HEK293 (cell line): ENCODE measurements around the gene SFRP5.
A peak's percentile ranks its signal among the peaks of the same experiment; 100 is the strongest.

Source experiments
- BCL11A ChIP-seq: fragments of 450-650 bp; formaldehyde crosslinking; IDR thresholded peaks from 2 replicates; pipeline ENCODE4 v1.5.1; 2016; ENCODE audit warnings: low read depth, missing biosample characterization, missing genetic modification characterization
- KLF17 ChIP-seq: fragments of 450-650 bp; formaldehyde crosslinking; IDR thresholded peaks from 2 replicates; pipeline ENCODE4 v1.5.1; 2016; ENCODE audit warnings: missing biosample characterization, missing genetic modification characterization
- PRDM10 ChIP-seq: fragments of 450-650 bp; formaldehyde crosslinking; IDR thresholded peaks from 2 replicates; pipeline ENCODE4 v1.5.1; 2016; ENCODE audit warnings: missing biosample characterization, missing genetic modification characterization
- PRDM6 ChIP-seq: fragments of 450-650 bp; formaldehyde crosslinking; IDR thresholded peaks from 2 replicates; pipeline ENCODE4 v1.5.1; 2017; ENCODE audit warnings: missing biosample characterization, missing genetic modification characterization
- ZBTB11 ChIP-seq: fragments of 450-650 bp; formaldehyde crosslinking; conservative IDR thresholded peaks from 2 replicates; pipeline ENCODE4 v1.5.1; 2016; ENCODE audit warnings: low read depth, missing biosample characterization, missing genetic modification characterization
- ZBTB20 ChIP-seq: fragments of 450-650 bp; formaldehyde crosslinking; IDR thresholded peaks from 2 replicates; pipeline ENCODE4 v1.5.1; 2016; ENCODE audit warnings: missing biosample characterization, missing genetic modification characterization
- ZNF157 ChIP-seq: fragments of 450-650 bp; formaldehyde crosslinking; IDR thresholded peaks from 2 replicates; pipeline ENCODE4 v1.5.1; 2016; ENCODE audit warnings: missing biosample characterization, missing genetic modification characterization
- ZNF2 ChIP-seq: fragments of 450-650 bp; formaldehyde crosslinking; IDR thresholded peaks from 2 replicates; pipeline ENCODE4 v1.5.1; 2016; ENCODE audit warnings: missing biosample characterization, missing genetic modification characterization
- ZNF24 ChIP-seq: fragments of 450-650 bp; formaldehyde crosslinking; IDR thresholded peaks from 2 replicates; pipeline ENCODE4 v1.5.1; 2016; ENCODE audit warnings: missing biosample characterization, missing genetic modification characterization
- ZNF335 ChIP-seq: fragments of 450-650 bp; formaldehyde crosslinking; conservative IDR thresholded peaks from 2 replicates; pipeline ENCODE4 v1.5.1; 2016; ENCODE audit warnings: missing biosample characterization, missing genetic modification characterization
- ZNF423 ChIP-seq: fragments of 450-650 bp; formaldehyde crosslinking; IDR thresholded peaks from 2 replicates; pipeline ENCODE4 v1.5.1; 2016; ENCODE audit warnings: missing biosample characterization, missing genetic modification characterization
- ZNF670 ChIP-seq: fragments of 450-650 bp; formaldehyde crosslinking; IDR thresholded peaks from 2 replicates; pipeline ENCODE4 v1.5.1; 2016; ENCODE audit warnings: missing biosample characterization, missing genetic modification characterization, low read depth
- ZNF677 ChIP-seq: fragments of 450-650 bp; IDR thresholded peaks from 2 replicates; pipeline ENCODE4 v1.5.0; 2018; ENCODE audit warnings: missing biosample characterization, mild to moderate bottlenecking, missing genetic modification characterization, moderate library complexity
- ZNF830 ChIP-seq: fragments of 450-650 bp; IDR thresholded peaks from 2 replicates; pipeline ENCODE4 v1.5.0; 2018; ENCODE audit warnings: missing biosample characterization, missing genetic modification characterization, low read depth, mild to moderate bottlenecking, moderate library complexity
- ZNF837 ChIP-seq: fragments of 450-650 bp; formaldehyde crosslinking; IDR thresholded peaks from 2 replicates; pipeline ENCODE4 v1.5.1; 2016; ENCODE audit warnings: missing biosample characterization, missing genetic modification characterization
- ZSCAN30 ChIP-seq: fragments of 450-650 bp; IDR thresholded peaks from 2 replicates; pipeline ENCODE4 v1.5.1; 2018; ENCODE audit warnings: missing biosample characterization, mild to moderate bottlenecking, missing genetic modification characterization, moderate library complexity
- ZXDB ChIP-seq: fragments of 450-650 bp; formaldehyde crosslinking; IDR thresholded peaks from 2 replicates; pipeline ENCODE4 v1.5.1; 2016; ENCODE audit warnings: missing biosample characterization, missing genetic modification characterization
- TF ChIP-seq, protein P1 (sequence below): fragments of 450-650 bp; formaldehyde crosslinking; IDR thresholded peaks from 2 replicates; pipeline ENCODE4 v1.5.1; 2016; ENCODE audit warnings: missing biosample characterization, missing genetic modification characterization
- TF ChIP-seq, protein P2 (sequence below): fragments of 450-650 bp; formaldehyde crosslinking; IDR thresholded peaks from 2 replicates; pipeline ENCODE4 v1.5.1; 2016; ENCODE audit warnings: missing biosample characterization, missing genetic modification characterization
- TF ChIP-seq, protein P3 (sequence below): fragments of 450-650 bp; formaldehyde crosslinking; IDR thresholded peaks from 2 replicates; pipeline ENCODE4 v1.5.1; 2016; ENCODE audit warnings: missing biosample characterization, missing genetic modification characterization, low read depth

Gene SFRP5

DNA sequence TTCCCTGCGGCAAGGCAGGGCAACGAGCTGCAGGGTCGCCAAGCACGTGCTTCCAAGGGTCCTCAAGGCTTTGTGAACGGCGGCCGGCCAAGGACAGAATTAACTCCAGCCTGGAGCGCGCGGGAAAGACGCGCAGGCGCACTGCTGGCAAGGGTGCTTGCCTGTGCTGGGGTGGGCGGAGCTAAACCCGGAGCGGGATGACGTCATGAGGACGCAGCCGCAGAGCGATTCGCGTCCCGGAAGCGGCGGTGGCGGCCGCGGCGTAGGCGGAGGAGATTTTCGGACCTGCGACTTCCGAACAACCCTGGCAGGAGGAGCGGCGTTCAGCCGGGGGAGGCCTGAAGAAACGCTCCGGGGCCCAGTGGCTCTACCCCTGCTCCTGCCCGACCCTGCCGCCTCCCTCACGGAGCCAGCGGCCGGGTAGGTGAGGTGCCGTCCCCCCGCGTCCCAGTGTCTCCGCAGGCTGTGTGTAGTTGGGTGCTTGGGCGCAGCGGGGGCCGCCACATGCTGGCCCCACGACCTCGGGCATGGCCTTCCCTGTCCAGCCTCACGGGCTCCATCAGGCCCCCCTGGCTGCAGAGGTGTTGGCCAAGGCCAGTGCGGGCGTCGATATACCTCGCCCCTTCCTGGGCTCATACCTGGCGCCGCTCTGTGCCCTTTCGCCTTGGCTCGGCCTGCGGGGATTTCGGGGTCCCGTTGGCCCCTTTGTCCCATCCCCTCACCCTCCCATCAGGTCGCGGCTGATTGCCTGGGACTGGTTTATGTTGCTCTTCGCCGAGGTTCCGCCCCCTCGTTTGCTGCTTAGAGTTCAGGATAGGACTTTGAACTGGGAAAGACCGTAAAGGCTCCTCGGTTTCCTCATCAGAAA, 34.7 kb downstream of the SFRP5 start, which contains the start of gene ZFYVE27 (continued):
- TF ChIP-seq, protein P1, sequence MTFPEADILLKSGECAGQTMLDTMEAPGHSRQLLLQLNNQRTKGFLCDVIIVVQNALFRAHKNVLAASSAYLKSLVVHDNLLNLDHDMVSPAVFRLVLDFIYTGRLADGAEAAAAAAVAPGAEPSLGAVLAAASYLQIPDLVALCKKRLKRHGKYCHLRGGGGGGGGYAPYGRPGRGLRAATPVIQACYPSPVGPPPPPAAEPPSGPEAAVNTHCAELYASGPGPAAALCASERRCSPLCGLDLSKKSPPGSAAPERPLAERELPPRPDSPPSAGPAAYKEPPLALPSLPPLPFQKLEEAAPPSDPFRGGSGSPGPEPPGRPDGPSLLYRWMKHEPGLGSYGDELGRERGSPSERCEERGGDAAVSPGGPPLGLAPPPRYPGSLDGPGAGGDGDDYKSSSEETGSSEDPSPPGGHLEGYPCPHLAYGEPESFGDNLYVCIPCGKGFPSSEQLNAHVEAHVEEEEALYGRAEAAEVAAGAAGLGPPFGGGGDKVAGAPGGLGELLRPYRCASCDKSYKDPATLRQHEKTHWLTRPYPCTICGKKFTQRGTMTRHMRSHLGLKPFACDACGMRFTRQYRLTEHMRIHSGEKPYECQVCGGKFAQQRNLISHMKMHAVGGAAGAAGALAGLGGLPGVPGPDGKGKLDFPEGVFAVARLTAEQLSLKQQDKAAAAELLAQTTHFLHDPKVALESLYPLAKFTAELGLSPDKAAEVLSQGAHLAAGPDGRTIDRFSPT (tag by site-specific recombination): peak; percentile 50; the same call in 1 of the 2 replicates
- no peak for TF ChIP-seq ZNF670 (tag by site-specific recombination)
- TF ChIP-seq, protein P2, sequence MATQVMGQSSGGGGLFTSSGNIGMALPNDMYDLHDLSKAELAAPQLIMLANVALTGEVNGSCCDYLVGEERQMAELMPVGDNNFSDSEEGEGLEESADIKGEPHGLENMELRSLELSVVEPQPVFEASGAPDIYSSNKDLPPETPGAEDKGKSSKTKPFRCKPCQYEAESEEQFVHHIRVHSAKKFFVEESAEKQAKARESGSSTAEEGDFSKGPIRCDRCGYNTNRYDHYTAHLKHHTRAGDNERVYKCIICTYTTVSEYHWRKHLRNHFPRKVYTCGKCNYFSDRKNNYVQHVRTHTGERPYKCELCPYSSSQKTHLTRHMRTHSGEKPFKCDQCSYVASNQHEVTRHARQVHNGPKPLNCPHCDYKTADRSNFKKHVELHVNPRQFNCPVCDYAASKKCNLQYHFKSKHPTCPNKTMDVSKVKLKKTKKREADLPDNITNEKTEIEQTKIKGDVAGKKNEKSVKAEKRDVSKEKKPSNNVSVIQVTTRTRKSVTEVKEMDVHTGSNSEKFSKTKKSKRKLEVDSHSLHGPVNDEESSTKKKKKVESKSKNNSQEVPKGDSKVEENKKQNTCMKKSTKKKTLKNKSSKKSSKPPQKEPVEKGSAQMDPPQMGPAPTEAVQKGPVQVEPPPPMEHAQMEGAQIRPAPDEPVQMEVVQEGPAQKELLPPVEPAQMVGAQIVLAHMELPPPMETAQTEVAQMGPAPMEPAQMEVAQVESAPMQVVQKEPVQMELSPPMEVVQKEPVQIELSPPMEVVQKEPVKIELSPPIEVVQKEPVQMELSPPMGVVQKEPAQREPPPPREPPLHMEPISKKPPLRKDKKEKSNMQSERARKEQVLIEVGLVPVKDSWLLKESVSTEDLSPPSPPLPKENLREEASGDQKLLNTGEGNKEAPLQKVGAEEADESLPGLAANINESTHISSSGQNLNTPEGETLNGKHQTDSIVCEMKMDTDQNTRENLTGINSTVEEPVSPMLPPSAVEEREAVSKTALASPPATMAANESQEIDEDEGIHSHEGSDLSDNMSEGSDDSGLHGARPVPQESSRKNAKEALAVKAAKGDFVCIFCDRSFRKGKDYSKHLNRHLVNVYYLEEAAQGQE (tag by site-specific recombination): peak; percentile 67; the same call in 1 of the 2 replicates
- TF ChIP-seq KLF17 (tag by site-specific recombination): peak; percentile 72
- TF ChIP-seq ZNF837 (tag by site-specific recombination): 0 out of 2 replicates have a peak, but pooled peaks have one; percentile 60
- TF ChIP-seq PRDM6: no peak
- TF ChIP-seq ZNF24: no peak
- TF ChIP-seq ZNF830 (tag by site-specific recombination): no peak
- TF ChIP-seq ZNF2: peak; percentile 49; the same call in 1 of the 2 replicates
- peak; percentile 70; the same call in 1 of the 2 replicates for TF ChIP-seq ZBTB20
- TF ChIP-seq ZNF335 (tag by site-specific recombination): peak; percentile 78
- TF ChIP-seq, protein P3, sequence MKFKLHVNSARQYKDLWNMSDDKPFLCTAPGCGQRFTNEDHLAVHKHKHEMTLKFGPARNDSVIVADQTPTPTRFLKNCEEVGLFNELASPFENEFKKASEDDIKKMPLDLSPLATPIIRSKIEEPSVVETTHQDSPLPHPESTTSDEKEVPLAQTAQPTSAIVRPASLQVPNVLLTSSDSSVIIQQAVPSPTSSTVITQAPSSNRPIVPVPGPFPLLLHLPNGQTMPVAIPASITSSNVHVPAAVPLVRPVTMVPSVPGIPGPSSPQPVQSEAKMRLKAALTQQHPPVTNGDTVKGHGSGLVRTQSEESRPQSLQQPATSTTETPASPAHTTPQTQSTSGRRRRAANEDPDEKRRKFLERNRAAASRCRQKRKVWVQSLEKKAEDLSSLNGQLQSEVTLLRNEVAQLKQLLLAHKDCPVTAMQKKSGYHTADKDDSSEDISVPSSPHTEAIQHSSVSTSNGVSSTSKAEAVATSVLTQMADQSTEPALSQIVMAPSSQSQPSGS (tag by site-specific recombination): peak; percentile 100
- TF ChIP-seq PRDM10: peak; percentile 38; the same call in 1 of the 2 replicates
- TF ChIP-seq ZNF677: 0 out of 2 replicates have a peak, but pooled peaks have one; percentile 20
- peak; percentile 75; the same call in 1 of the 2 replicates for TF ChIP-seq ZNF423 (tag by site-specific recombination)
- TF ChIP-seq ZXDB (tag by site-specific recombination): peak; percentile 98
- no peak for TF ChIP-seq ZNF157
- TF ChIP-seq ZSCAN30: peak; percentile 49
- TF ChIP-seq BCL11A (tag by site-specific recombination): peak; percentile 40; the same call in 1 of the 2 replicates
- TF ChIP-seq ZBTB11 (tag by site-specific recombination): peak; percentile 57; the same call in 1 of the 2 replicates
